Stimulated activated CD8-positive, alpha-beta memory T cell treated with anti-CD3 and anti-CD28 coated beads, Interleukin-7, amount 100 ng/mL, for 4 hours (primary cell): ENCODE data around the gene ANXA2.

Experiments
- DNase-seq, 2 donors: peaks; one replicate each; pipeline ENCODE4 v3.0.0-alpha.2; 2020; ENCODE audit warnings: low read depth in 2 of 2

Gene ANXA2

DNA sequence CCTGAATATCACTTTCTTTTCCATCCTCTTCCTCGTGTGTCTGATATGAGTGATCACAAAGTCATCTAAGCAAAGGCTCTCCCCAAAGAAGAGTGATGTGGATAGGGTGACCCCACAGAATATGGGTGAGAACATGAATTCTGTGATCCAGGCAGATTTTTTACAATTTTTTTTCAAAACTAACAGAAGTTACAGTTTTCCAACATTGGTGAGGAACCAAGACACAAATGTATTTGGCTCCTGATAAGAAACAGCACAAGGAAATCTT lies 27.0 kb downstream of the ANXA2 start:
- DNase-seq, result no peak

DNA sequence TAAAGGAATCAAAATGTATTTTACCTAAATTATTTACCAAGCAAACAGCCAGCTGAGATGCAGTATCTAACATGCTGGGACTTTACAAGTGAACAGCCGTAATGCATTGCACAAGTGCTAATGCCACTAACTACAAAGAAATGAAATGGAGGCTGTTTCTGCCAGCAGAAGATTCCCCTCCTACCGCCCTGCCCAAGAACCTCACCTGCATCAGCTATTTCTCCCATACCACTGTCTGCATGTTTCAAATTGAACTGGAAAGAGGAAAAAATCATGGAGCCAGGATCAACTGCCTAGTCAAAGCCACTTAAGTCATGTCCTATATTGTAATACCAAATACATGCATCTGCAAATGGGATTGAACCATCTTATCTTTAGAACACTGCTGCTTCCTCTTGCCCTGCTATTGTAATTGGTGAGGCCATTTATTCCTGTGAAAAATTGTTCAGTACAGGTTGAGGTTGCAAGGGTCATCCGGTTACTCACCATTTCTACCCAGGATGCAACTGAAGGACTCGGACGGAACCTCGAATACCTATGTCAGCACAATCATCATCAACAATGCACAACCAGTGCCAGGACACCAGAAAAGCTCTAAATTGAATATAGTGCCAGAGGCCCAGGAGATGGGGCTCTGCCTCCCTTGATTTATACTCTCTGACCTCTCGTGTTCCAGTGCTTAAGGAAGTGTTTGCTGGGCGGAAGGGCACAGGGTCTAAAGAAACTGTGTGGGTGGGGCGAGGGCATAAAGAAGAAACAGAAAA lies 27.5 kb downstream of the ANXA2 start:
- DNase-seq, result no peak

DNA sequence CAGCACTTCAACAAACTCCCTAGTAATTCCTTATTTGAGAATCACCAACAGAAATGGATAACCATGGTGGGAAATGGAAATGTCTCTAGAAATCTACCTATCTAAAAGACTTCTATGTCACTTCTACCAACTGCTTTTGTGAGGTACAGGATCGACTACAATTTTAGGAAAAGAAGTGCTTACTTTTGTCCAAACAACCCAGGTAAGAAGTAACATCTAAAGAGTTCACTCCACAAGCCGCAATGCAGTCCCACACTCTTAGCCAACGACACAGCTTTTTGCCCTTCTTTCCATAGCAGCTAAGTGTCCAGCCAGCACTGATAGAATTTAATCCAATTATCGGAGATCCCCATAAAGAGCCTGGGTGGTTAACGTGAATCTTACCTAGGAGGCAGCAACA lies 28.1 kb downstream of the ANXA2 start:
- DNase-seq, result no peak

DNA sequence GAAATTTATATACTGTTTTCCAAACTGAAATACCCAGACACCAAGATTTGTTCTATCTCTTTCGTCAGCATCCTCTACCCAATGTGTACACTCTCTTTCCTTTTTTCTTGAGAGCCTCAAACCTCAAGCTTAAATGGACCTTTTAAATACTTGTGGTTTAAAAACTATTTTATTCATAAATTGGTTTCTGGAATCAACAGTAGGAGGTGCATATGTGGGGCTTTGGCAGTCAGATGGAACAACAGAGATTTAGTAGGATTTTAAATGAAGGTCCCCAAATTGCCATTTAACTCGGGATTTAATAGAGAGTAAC lies 33.2 kb downstream of the ANXA2 start:
- no peak for DNase-seq

DNA sequence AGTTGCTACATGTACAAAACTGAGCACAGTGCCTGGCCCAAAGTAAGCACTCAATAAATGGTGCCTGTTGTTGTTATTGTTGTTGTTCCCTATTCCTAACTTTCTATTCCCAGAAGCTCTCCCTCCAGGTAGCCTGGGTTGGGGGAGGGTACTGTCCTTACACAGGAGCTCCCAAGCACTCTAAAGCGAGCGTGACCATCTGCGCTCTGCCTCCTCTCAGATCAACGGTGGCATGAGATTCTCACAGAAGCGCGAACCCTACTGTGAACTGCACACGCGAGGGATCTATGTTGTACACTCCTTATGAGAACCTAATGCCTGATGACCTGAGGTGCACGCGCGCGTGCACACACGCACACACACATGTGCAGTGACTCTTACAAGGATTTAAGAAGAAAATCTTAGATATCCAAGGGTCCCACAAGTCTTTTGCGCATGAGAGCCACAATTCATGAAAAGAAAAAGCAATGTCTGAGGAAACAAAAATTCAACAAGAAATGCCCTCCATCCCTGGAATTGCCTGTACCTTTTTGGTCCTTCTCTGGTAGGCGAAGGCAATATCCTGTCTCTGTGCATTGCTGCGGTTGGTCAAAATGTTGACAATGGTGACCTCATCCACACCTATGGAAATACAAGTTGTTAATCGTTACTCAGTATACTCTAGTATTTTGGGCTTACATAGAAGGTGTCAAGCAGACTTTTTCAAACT lies 33.7 kb downstream of the ANXA2 start:
- DNase-seq, result no peak

DNA sequence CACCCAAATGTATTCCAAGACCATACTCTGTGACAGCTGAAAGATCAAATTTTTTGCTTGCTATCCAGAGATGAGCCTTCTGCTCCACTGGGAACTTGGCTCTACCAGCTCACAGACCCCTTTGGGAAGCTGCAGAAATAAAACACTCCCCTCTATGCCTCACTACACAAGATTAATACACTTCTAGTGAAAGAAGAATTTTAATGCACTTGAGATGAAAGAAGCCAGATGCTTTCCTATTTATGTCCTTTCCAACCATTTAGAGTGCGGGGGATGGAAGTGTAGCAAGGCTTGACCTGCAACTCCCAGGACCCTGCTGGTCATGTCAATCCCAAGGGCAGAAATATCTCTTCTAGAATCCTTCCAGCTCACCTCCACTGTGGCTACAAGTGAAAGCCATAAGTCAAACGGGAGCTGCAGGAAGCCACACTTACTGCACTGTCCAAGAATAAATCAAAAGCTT lies 34.7 kb downstream of the ANXA2 start:
- DNase-seq, result no peak

DNA sequence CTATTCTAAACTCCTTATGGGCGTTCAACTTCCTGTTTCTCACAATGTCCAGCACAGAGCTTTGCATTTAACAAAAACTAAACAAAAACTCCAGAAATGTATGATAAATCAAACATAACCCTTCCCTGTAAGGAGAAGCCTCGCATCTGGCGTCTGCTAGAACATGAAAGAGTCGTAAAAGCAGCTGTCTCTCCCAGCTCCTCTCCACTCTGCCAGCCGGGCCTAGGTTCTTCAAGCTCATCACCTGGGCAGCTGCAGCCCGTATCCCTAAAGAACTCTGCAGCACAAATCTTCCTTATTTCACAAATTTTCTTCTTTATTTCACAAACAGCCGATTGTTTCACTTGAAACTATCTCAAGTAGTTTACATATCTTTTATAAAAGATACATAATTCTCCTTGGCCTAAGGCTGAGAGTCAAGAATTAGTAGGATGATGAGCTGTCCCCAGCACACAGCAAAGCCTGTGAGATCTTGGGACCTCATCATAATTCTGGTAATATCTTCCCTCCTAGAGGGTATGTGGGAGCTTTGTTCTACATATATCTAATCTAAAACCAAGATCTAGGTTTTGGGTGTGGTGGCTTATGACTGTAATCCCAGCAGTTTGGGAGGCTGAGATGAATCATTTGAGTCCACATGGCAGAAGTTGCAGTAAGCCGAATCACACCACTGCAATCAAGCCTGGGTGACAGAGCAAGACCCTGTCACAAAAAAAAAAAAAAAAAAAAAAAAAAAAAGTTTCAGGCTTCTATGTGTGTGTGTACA lies 35.3 kb downstream of the ANXA2 start:
- no peak for DNase-seq

- peak; percentile 10 to 12 for DNase-seq
These were observed 38.0 kb downstream of the ANXA2 start for GRCh38 chr15:60359738-60360137.

DNA sequence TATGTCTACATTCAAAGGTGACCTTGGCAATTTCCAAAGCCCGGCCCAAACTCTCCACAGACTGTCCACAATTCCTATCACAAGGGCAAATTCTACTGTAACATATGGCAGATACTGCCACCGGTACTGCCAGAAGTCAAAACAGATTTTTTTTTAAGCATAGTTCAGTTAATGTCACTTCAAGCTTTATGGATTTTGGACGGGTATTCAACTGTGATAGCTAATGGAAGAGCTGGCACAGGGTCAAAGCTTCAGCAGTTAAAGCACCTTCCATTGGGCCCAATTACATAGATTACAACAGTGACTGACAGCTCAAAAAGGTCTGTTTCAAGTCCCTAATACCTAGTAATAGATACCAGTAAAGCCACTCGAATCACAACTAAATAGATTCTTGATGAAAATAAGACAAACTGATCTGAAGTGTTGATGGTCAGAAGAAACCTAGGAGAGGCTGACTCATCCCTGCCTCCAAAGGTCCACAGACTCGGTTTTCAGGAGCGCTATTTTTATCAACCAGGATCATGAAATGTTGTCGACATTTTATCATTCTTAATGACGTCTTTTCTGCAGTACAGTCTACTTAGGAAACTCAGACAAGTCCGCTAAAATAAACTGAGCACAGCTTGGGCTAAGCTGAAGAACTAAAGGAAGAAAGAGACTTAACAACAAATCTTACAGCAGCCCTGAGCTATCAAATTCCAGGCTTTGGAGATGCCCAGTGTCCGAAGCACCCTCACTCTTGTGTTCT lies 38.7 kb downstream of the ANXA2 start:
- no peak for DNase-seq

DNA sequence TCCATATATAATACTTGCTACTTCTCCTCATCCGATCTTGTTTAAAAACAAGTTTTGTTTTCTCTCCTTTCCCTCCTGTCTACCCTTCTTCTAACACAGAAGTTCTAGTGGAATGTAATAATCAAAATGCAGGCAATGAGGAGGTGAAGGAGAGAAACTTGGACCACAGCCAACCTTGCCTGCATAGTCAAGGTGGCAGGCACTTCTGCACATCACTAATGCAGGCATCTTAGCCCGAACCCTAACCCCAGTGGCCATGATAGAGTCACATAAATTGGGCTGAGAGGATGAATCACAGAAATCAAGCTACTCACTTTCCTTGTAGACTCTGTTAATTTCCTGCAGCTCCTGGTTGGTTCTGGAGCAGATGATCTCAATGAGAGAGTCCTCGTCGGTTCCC lies 41.0 kb downstream of the ANXA2 start:
- DNase-seq, result no peak

- DNase-seq, result no peak
These were observed 42.5 kb downstream of the ANXA2 start for GRCh38 chr15:60355148-60355857.

DNA sequence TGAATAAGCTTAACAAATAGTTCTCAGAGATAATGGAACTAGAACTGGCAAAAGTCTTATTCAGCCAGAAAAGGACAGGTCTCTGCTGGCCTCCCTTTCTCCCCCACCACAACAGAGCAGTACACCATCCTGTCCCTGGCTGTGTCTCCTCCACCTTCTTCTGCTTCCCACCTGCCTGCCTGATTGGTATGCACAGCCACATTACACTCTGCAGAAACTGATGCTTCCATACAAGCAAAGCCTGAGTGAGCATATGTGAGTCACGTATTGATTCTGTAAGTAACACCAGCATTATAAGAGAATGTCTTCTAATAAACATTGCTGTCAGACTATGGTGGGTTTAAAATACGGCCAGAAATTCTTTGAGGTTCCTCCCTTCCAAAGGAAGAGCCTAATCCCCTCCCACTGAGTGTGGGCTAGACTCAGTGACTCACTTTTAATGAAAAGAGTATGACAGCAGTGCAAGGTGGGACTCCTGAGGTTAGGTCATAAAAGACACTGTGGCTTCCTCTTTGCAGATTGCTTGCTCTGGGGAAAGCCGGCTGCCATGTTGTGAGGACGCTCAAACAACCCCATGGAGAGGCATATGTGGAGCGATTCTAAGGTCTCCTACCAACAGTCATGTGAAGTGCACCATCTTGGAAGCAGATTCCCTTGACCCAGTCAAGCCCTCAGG lies 44.4 kb downstream of the ANXA2 start:
- DNase-seq, result no peak

GRCh38 chr15:60352525-60352924 lies 45.3 kb downstream of the ANXA2 start:
- DNase-seq, result no peak

DNA sequence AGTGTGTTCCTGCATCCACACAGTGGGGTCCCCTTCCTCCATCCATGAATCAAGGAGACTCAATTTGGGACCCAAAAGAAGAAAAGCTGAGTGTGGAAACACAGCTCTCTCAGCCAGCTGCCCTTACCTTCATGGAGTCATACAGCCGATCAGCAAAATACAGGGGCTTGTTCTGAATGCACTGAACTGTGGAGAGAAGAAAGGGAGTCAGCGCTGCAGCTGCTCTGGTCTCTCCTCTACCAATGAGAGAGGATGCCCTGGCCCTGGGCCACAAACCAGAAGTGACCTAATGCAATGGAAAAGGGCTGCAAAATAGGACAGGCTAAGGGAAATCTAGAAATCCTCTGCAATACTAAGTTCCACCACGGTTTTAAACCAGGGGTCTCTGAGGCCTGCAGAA lies 46.7 kb downstream of the ANXA2 start:
- no peak for DNase-seq

DNA sequence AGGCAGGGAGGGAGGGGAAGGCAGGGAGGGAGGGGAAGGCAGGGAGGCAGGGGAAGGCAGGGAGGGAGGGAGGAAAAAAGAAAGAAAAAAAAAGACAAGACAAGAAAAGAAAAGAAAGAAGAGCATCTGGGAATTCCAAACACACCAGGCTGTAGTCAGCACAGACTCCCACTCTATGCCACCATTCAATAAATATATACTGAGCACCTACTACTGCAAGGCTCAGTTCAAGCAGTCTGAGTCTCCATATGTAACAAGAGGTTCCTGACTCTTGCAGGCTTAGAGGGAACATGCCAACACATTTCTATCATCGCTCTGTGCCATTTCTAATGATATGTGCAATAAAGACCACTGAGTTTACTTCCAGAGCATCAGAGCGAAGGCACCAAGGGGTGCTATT lies 47.7 kb downstream of the ANXA2 start:
- DNase-seq, result no peak

GRCh38 chr15:60349589-60349988 lies 48.2 kb downstream of the ANXA2 start:
- no peak for DNase-seq

GRCh38 chr15:60347480-60348049 lies 50.2 kb downstream of the ANXA2 start:
- DNase-seq, result no peak

- no peak for DNase-seq
These were observed 51.1 kb downstream of the ANXA2 start for GRCh38 chr15:60346653-60347052.

DNA sequence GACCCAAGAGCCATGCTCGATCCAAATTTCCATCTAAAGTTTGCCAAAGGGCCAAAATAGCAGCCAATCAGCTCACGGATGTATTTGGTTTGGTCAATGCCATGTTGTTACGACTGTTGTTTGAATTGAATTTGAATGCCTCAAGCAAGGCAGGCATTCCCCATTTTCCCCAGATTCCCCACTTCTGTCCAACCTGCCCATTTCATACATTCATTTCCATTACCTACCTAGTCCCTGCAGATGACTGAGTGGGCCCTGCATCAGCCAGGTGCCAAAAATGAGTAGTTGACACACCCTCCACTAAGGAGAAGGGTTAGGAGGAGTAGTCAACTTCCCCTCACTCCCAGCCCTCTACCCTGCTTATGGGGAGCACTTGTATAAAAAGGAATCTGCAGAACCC lies 51.7 kb downstream of the ANXA2 start:
- no peak for DNase-seq

- no peak for DNase-seq
These were observed 52.2 kb downstream of the ANXA2 start for GRCh38 chr15:60345598-60345997.

- DNase-seq, result no peak
These were observed 52.8 kb downstream of the ANXA2 start for GRCh38 chr15:60344987-60345386.
